NCI-H1694 (cell line): ENCODE data around the gene RIC1.
"Not testable (repeated sequence)": the region's sequence is repeated elsewhere in the genome, so short reads cannot be mapped to it uniquely, and the experiment has no call there.

ENCODE experiments used
- DNase-seq: peaks from one replicate; lab custom pipeline; 2025; lab: John Stamatoyannopoulos, UW

RIC1 gene

GRCh38 chr9:5786370-5787127 lies 157.6 kb downstream of the RIC1 start:
- DNase-seq: no peak

GRCh38 chr9:5787220-5787619 lies 158.3 kb downstream of the RIC1 start:
- no peak for DNase-seq

- DNase-seq: no peak
Observed at GRCh38 chr9:5787759-5788302, 158.9 kb downstream of the RIC1 start.

GRCh38 chr9:5789489-5789888 lies 160.6 kb downstream of the RIC1 start:
- no peak for DNase-seq

- DNase-seq: no peak
Observed at GRCh38 chr9:5790923-5791322, 162.0 kb downstream of the RIC1 start.

GRCh38 chr9:5791870-5792269 lies 163.0 kb downstream of the RIC1 start:
- DNase-seq: no peak

- DNase-seq: no peak
Observed at GRCh38 chr9:5793812-5794211, 164.9 kb downstream of the RIC1 start.

GRCh38 chr9:5796298-5796697 lies 167.4 kb downstream of the RIC1 start:
- no peak for DNase-seq

GRCh38 chr9:5798581-5798980 lies 169.7 kb downstream of the RIC1 start:
- no peak for DNase-seq

GRCh38 chr9:5799314-5799713 lies 170.4 kb downstream of the RIC1 start:
- peak; percentile 32 for DNase-seq

GRCh38 chr9:5800378-5800777 lies 171.5 kb downstream of the RIC1 start:
- not testable (repeated sequence) for DNase-seq

GRCh38 chr9:5800969-5801738 lies 172.2 kb downstream of the RIC1 start:
- DNase-seq: no peak

- DNase-seq: no peak
Observed at GRCh38 chr9:5801739-5802113, 172.8 kb downstream of the RIC1 start.

- DNase-seq: no peak
Observed at GRCh38 chr9:5805478-5805877, 176.6 kb downstream of the RIC1 start.

GRCh38 chr9:5811751-5812150 lies 182.8 kb downstream of the RIC1 start:
- no peak for DNase-seq

GRCh38 chr9:5813824-5814223 lies 184.9 kb downstream of the RIC1 start:
- DNase-seq: no peak

GRCh38 chr9:5815461-5815860 lies 186.6 kb downstream of the RIC1 start:
- DNase-seq: no peak

- no peak for DNase-seq
Observed at GRCh38 chr9:5817862-5818261, 189.0 kb downstream of the RIC1 start.

- DNase-seq: no peak
Observed at GRCh38 chr9:5818424-5819142, 189.7 kb downstream of the RIC1 start.

- no peak for DNase-seq
Observed at GRCh38 chr9:5819174-5819573, 190.3 kb downstream of the RIC1 start.

- no peak for DNase-seq
Observed at GRCh38 chr9:5820425-5820824, 191.5 kb downstream of the RIC1 start.

- no peak for DNase-seq
Observed at GRCh38 chr9:5825223-5825622, 196.3 kb downstream of the RIC1 start.
